GM12874 (cell line): ENCODE measurements around the gene VPS13C.

ENCODE experiments used
- TF ChIP-seq, protein P1 (sequence below): IDR thresholded peaks from 2 replicates; pipeline ENCODE4 v1.5.1; 2011; ENCODE audit warnings: low read depth, mild to moderate bottlenecking, control low read depth, low read length, moderate library complexity; ENCODE audit not compliant: insufficient read depth

Gene VPS13C

GRCh38 chr15:62087671-62088352 lies 27.6 kb upstream of the VPS13C start:
- TF ChIP-seq, protein P1, sequence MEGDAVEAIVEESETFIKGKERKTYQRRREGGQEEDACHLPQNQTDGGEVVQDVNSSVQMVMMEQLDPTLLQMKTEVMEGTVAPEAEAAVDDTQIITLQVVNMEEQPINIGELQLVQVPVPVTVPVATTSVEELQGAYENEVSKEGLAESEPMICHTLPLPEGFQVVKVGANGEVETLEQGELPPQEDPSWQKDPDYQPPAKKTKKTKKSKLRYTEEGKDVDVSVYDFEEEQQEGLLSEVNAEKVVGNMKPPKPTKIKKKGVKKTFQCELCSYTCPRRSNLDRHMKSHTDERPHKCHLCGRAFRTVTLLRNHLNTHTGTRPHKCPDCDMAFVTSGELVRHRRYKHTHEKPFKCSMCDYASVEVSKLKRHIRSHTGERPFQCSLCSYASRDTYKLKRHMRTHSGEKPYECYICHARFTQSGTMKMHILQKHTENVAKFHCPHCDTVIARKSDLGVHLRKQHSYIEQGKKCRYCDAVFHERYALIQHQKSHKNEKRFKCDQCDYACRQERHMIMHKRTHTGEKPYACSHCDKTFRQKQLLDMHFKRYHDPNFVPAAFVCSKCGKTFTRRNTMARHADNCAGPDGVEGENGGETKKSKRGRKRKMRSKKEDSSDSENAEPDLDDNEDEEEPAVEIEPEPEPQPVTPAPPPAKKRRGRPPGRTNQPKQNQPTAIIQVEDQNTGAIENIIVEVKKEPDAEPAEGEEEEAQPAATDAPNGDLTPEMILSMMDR = no peak

- TF ChIP-seq, protein P1 = no peak
Observed at GRCh38 chr15:62085740-62086139, 25.5 kb upstream of the VPS13C start.

GRCh38 chr15:62083194-62084154 lies 23.2 kb upstream of the VPS13C start:
- TF ChIP-seq, protein P1 = no peak

GRCh38 chr15:62079594-62079993 lies 19.3 kb upstream of the VPS13C start:
- TF ChIP-seq, protein P1 = no peak

GRCh38 chr15:62075595-62076277 lies 15.5 kb upstream of the VPS13C start:
- TF ChIP-seq, protein P1 = no peak

DNA sequence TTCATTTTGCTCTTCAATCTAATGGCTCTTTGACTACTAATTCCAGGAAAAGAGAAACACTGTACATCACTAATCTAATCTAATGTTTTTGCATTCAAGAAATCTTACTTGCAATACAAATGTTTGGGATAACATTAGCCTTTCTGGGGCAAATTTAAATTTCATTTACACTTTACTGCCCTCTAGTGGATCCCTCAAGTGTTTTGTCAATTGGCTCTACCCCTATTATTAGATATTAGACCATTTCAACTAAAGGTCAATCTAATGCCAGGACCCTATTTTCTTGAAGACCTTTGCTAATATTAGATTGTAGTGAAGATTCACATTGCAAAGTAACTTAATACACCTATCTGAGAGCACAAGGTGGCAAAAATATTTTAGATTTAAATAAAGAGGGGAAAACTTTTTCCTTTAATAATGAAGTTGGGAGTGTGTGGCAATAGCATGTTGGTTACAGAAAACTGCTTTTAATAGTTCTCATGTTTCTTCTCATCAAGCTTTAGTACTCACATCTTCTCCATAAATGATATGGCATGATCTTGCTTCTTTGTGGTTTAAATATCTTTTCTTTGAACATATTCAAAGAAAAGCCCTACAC lies 11.6 kb upstream of the VPS13C start:
- TF ChIP-seq, protein P1 = peak; percentile 31; the same call in 1 of the 2 replicates
